ENCODE results near the gene SIAE. TPM values are rescaled to one million over a fixed set of nuclear protein-coding genes. Genes with fewer than 3 reads are reported as not detected.
A peak's percentile ranks its signal among the peaks of the same experiment; 100 is the strongest.

Gene SIAE
- total RNA-seq, 1 experiment from 2014 or later = 5.6 TPM

GRCh38 chr11:124633355-124633754, 40.2 kb downstream of the SIAE start:
- no peak overlapping the region for H3K27ac ChIP-seq (ENCODE audit: insufficient read length, low read depth, low read length)
- no CpG with 5 or more reads among the region's 1 CpG for WGBS (ENCODE audit: extremely low coverage, insufficient read length, low lambda C conversion rate)
- H3K9ac ChIP-seq (ENCODE audit: extremely low read depth, insufficient read length, low read length) = no peak overlapping the region
- H2BK12ac ChIP-seq (ENCODE audit: insufficient read length, low read depth, low read length) = no peak overlapping the region
- H4K5ac ChIP-seq (ENCODE audit: insufficient read length, low read depth, low read length) = no peak overlapping the region
- DNase-seq = no peak
- H3K79me2 ChIP-seq (ENCODE audit: insufficient read depth, low read length) = no peaks in the 10 kb centered on the region
- H4K91ac ChIP-seq (ENCODE audit: insufficient read length, low read depth, low read length) = no peak overlapping the region
- TF ChIP-seq CTCF (conservative IDR thresholded peaks at IDR 0.05) = peak; percentile 44; the same call in 2 of the 3 replicates
- no peak overlapping the region for H2BK120ac ChIP-seq (ENCODE audit: low read depth, low read length, poor library complexity, severe bottlenecking)
- no peak overlapping the region for H3K23ac ChIP-seq (ENCODE audit: insufficient read length, low read depth, low read length)
- Mint-ChIP-seq H3K4me3 (no peak overlapping the region), H3K27ac (no peak overlapping the region), H3K9me3 (no peaks in the 10 kb centered on the region), H3K27me3 (ENCODE audit: low read depth) (no peaks in the 10 kb centered on the region), H3K36me3 (ENCODE audit: insufficient read depth in 1 of 3, low read depth in 3 of 3) (peaks cover 21 to 78% (median 60%) of the 10 kb centered on the region in 3 experiments; a peak in 6 of 7 replicates), H3K4me1 (peaks cover 1 to 4% of the 10 kb centered on the region in 2 experiments)
- H2BK15ac ChIP-seq (ENCODE audit: low read depth, low read length) = no peak overlapping the region
- H3K23me2 ChIP-seq (ENCODE audit: insufficient read length, low read depth, low read length, poor library complexity, severe bottlenecking) = no peaks in the 10 kb centered on the region
- H3K56ac ChIP-seq (ENCODE audit: insufficient read length, low read depth, low read length) = no peak overlapping the region
- H4K20me1 ChIP-seq (ENCODE audit: control insufficient read depth, insufficient read depth, insufficient read length) = no peaks in the 10 kb centered on the region
- H3K18ac ChIP-seq (ENCODE audit: insufficient read length, low read depth, low read length) = no peak overlapping the region
- no peak overlapping the region for H3K4ac ChIP-seq (ENCODE audit: low read depth, low read length)
- H3K79me1 ChIP-seq (ENCODE audit: insufficient read depth, low read depth, low read length, poor library complexity, severe bottlenecking) = no peaks in the 10 kb centered on the region
- no peak overlapping the region for H3K14ac ChIP-seq (ENCODE audit: insufficient read depth, low read length)
- H3K27me3 ChIP-seq (ENCODE audit: insufficient read depth, low read length) = no peaks in the 10 kb centered on the region
- no peak overlapping the region for H3T11ph ChIP-seq (ENCODE audit: low read length)
- H4K8ac ChIP-seq (replicated peaks; ENCODE audit: insufficient read length, low read depth, low read length) = no peak overlapping the region
- H3K4me1 ChIP-seq (ENCODE audit: insufficient read depth, low read length) = peaks cover 2% of the 10 kb centered on the region; the same call in 1 of the 2 replicates
- H3K4me2 ChIP-seq (ENCODE audit: insufficient read depth, insufficient read length, low read length) = no peak overlapping the region
- H3K9me3 ChIP-seq (ENCODE audit: control insufficient read depth, low read depth, low read length) = no peaks in the 10 kb centered on the region
- H2BK20ac ChIP-seq (ENCODE audit: low read depth, low read length, poor library complexity, severe bottlenecking) = no peak overlapping the region
- H2AK5ac ChIP-seq (ENCODE audit: insufficient read length, low read length) = no peak overlapping the region
- H2AFZ ChIP-seq (ENCODE audit: low read length) = no peak overlapping the region
- H2BK5ac ChIP-seq (ENCODE audit: insufficient read length, low read length) = no peak overlapping the region
